GM20431 (cell line): ENCODE data around the gene SEC14L6.
"Not testable (repeated sequence)": the region's sequence is repeated elsewhere in the genome, so short reads cannot be mapped to it uniquely, and the experiment has no call there.

Source experiments
- in situ Hi-C: fragments of 300-500 bp; cut with MseI, MboI; formaldehyde crosslinking; loops from one replicate; pipeline ENCODE4 v1.15.0; 2020; ENCODE audit warnings: low sequenced_read_pairs; ENCODE audit not compliant: unreplicated experiment

Gene SEC14L6

DNA sequence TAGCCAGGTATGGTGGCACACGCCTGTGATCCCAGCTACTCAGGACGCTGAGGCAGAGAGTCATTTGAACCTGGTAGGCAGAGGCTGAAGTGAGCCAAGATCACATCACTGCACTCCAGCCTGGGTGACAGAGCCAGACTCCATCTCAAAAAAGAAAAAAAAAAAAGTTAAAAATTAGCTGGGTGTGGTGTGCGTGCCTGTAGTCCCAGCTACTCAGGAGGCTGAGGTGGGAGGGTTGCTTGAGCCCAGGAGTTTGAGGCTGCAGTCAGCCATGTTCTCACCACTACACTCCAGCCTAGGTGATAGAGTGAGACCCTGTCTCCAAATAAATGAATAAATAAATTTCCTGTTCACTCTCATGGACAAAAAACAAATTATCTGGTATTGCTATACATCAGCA lies 5.0 kb downstream of the SEC14L6 start:
- in situ Hi-C loops, result not testable (repeated sequence)

DNA sequence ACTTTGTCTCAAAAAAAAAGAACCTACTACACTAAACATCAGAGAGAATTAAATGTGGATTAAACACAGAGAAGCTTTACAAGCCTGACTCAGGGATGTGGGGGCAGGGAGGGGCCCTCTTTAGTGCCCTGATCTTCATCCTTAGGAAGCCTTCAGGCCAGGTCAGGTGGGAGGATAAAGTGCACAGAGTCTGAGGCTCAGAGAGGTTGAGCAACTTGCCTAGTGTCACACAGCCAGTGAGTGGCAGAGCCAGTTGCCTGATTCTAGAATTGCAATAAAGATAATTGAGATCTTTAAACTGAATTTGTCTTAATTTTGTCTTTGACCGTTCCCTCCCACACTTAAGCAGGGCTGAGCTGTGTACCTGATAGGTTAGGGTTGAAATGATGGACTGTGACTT lies 7.2 kb downstream of the SEC14L6 start:
- in situ Hi-C loops, result no loop called here

DNA sequence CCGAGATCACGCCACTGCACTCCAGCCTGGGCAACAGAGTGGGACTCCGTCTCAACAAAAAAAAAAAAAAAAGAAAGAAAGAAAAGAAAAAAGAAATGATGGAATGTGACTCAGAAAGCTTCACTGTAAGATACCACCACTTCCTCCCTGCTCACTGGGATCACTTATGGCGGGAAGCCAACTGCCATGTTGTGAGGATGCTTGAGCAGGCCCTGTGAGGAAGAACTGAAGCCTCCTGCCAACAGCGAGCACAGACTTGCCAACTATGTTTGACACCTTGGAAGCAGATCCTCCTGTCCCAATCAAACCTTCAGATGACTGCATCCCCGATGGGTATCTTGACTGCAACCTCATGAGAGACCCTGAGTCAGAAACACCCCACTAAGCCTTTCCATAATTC lies 8.3 kb downstream of the SEC14L6 start:
- in situ Hi-C loops, result no loop called here

DNA sequence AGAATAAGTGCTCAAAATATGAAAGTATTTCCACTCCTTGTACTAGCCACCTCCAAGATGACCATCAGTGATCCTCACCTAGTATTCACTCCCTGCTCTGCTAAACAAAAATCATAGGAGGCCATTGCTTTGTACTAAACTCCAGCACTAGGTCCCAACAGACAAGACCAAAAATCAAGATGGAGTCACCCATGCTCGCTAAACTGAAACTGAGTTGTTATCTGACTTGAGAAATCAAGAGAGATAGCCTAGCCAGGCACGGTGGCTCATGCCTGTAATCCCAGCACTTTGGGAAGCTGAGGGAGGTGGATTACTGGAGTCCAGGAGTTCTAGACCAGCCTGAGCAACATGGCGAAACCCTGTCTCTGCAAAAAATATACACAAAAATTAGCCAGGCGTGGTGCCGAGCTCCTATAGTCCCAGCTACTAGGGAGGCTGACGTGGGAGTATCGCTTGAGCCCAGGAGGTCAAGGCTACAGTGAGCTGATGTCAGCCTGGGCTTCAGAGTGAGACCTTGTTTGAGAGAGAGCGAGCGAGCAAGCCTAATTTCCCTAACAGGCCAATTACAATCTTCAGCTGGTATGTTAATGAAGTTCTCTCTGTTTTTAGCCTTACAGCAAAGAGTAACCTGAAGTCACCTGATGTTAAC lies 9.3 kb downstream of the SEC14L6 start:
- in situ Hi-C loops, result no loop called here

DNA sequence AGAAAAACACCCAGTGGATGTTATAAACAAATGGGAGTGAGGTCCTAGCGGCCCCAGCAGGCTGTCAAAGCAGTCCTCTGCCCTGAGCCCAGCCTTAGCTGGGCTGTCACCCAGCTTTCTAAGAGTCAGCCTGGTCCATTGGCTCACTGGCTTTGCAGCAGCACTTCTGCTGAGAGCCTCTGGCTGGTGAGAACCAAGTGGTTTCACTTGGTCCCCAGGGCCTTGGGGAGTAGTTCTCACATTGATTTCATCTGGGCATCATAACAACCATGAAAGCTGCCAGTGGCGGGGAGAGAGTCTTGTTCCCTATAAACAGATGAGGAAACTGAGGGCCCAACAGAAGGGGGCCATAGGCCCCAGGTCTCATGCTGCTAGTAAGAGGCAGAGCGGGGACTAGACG lies 11.4 kb downstream of the SEC14L6 start:
- in situ Hi-C loops, result no loop called here

DNA sequence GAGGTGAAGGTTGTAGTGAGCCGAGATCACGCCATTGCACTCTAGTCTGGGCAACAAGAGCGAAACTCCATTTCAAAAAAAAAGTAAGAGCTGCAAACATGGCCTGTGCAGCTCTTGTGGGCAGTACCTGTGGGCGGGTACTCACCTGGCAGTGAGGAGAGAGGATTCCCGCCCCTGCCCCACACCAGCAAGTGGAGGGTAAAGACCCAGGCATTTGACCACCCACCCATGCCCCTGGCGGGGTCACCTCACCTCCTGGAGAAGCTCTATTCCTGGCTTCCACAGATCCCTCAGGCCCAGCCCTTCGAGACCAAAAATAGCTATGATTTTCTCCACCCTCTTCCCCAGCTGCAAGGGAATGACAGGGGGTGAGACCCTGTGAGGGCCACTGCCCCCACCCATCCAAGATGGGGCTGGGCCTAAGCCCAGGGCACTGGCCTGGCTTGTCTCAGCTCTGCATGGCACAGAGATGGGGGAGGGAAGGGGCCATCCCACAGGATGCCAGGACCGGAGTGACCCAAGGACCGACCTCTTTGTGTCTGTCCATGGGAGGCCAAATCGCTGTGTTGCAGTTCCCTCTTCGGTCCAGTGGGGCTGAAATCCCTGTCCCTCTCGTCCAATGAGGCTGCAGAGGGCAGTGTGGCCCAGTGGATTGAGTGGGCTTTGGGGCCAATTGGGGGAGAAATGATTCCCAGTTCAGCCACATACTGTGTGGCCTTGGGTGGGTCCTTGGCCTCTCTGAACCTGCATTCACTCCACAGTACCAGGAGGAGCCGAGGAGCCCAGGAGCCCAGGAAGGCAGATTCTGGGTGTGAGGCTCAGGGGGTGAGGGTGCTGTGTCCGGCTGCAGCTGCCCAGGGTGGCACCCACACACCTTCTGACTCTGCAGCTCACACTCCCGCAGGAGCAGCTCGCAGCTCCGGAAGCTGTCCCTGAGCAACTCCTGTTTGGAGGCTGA lies 14.6 kb downstream of the SEC14L6 start:
- in situ Hi-C loops, result no loop called here

DNA sequence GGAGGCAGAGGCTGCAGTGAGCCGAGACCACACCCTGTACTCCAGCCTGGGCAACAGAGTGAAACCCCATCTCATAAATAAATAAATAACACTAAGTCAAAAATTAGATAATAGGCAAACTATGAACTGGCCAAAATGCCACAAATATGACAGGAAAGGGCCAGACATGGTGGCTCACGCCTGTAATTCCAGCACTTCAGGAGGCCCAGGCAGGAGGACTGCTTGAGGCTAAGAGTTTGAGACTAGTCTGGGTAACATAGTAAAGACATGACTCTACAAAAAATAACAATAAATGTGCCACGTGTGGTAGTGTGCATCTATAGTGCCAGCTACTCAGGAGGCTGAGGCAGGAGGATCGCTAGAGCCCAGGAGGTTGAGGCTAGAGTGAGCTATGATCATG lies 19.9 kb downstream of the SEC14L6 start:
- in situ Hi-C loops, result no loop called here

DNA sequence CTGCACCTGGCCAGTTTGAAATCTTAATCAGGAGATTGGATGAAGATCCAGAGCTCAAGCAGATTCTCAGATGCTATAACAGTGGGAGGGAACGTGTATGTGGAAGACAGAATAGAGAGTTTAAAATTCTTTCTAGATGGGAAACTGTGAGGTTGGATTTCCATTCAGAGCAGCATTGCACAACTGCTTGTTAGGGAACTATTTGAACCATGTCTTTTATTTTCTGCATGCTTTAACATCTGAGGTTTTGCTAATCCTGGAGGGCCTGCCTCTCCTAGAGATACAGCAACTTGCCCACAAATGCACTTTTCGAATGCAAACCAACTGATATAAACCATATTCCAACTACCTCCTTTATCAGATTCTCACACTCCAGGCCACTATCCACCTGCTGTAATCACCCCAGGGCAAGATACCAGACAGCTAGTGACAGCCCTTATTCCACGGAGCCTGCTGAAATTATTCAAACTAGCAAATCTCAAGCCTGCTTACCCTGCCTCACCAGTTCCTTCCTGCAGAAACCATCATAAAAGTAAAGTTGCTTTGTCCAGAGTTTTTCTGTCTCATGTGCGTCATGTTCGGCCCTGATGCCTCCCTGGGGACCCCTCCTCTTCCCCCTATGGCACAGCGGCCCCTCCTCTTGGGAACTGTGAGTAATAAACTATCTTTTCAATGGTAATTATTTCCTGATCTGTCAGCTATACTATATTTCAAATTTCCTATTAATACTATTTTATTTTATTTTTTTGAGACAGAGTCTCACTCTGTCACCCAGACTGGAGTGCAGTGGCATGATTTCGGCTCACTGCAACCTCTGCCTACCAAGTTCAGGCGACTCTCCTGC lies 22.7 kb downstream of the SEC14L6 start:
- in situ Hi-C loops, result no loop called here

DNA sequence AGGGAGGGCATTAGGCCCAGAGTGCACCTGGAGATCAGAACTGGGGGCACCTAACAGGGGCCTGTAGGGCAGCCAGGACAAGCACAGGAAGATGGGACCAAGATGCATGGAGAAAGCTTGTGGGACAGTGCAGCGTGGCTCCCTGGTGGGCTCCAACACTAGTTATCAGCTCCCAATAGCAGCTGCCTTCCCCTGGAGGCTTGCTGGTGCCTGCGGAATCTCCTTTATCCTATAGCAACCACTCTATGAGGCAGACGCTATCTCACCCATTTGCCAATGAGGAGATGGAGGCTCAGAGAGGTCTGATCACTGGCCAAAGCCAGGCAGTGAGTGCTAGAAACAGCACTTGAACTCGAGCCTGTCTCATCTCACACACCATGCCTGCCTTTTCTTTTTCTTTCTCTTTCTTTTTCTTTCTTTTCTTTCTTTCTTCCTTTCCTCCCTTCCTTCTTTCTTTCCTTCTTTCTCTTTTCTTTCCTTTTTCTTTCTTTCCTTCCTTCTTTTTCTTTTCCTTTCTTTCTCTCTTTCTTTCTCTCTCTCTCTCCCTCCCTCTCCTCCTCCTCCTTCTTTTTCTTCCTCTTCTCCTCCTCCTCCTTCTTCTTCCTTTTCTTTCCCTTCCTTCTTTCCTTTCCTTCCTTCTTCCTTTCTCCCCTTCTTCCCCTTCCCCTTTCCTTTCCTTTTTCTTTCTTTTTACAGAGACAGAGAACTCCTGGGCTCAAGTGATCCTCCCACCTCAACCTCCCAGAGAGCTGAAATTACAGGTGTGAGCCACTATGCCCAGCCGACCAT lies 25.0 kb downstream of the SEC14L6 start:
- in situ Hi-C loops, result no loop called here

DNA sequence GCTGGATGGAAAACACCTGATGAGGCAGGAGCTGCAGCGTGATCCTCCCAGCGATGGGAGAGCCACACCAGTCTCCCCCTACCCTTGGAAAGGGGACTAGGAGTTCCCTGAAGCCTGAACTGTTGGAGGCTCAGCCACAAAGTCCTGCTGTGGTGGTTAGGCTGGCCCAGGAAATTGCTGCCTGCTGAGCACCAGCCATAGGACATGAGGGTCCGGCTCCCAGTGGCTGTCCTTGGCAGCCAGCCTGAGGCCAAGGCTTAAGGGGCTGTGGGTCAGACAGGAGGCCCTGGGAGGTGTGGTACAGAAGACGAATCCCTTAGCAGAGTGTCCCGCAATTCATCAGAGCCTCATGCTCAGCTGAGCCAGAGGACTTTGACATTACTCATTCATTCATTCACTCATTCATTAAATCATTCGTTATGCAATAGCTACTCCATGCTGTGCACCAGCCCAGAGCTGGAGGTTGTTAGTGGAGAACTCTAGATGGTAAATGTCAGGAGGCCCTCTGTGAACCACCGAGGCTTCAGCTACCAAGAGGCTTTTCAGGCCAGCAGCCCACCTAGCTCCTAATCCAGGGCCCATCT lies 26.6 kb downstream of the SEC14L6 start:
- in situ Hi-C loops, result no loop called here

DNA sequence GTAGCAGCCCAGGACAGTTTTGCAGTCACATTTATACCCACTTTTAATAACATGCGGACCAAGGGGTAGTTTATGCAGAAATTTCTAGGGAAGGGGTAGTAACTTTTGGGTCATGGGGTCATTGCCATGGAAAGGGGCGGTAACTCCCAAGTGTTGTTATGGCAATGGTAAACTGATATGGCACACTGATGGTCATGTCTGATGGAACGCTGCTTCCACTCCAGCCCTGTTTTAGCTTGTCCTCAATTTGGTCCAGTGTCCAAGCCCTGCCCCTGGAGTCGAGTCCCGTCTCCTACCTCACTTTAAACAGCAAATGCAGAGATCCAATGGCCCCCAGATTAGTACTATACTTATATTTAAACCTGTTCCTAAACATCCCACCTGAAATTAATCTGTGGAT lies 29.8 kb downstream of the SEC14L6 start:
- in situ Hi-C loops, result no loop called here

DNA sequence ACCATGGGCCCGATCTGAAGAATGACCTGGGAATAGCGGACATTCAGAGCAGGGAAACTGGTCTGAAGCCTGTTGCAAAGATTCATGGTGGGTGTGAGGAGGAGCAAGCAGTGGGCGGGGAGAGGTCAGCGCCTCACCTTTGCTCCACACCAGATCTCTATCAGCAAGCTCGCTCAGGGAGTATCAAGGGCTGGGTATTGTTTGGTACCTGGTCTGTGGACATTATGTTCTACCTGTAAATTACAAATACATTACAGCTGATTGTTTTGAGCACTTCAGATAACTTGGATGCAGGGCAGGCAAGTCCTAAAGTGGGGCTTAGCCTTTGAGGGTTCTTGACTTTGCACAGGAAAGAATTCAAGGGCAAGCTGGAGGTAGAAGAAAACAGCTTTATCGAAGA lies 30.3 kb downstream of the SEC14L6 start:
- in situ Hi-C loops, result no loop called here

DNA sequence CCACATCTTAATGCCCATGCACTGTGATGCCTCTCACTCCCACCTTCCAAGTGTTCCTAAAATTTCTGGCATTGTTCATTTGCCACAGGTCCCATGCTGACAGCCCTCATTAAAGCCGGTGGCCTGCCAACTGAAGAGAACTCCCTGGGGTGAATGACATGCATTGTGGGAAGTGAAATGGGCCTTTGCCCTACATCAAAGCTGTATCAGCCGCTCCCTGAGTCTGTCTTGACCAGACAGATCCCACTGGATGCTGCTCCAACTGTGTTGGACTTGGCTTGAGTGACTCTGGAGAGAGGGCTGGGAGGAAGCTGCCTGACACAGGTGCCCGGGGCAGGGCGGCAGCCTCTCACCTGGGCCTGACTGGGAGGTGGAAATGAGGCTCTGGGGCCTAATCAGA lies 32.3 kb downstream of the SEC14L6 start:
- in situ Hi-C loops, result no loop called here

DNA sequence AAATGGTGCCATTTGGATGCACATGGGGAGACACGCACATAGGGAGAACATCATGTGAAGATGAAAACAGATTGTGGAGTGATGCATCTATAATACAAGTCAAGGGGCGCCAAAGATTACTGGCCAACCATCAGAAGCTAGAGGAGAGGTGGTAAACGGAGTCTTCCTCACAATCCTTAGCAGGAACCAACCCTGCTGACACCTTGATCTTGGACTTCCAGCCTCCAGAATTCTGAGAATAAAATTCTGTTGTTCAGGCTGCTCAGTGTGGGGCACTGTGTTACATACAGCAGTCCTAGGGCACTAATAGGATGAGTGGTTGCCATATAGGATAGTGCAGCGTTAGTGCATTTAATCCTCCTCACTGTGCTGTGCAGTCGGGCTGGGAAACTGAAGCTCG lies 33.1 kb downstream of the SEC14L6 start:
- in situ Hi-C loops, result no loop called here

DNA sequence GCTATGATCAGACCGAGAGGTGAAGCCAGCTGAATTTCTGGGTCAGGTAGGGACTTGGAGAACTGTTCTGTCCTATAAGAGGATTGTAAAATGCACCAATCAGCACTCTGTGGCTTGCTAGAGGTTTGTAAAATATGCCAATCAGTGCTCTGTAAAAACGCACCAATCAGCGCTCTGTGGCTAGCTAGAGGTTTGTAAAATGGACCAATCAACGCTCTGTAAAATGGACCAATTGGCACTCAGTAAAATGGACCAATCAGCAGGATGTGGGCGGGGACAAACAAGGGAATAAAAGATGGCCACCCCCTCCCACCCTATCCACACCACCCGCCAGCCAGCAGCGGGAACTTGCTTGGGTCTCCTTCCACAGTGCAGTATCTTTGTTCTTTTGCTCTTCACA lies 34.6 kb downstream of the SEC14L6 start:
- in situ Hi-C loops, result no loop called here

DNA sequence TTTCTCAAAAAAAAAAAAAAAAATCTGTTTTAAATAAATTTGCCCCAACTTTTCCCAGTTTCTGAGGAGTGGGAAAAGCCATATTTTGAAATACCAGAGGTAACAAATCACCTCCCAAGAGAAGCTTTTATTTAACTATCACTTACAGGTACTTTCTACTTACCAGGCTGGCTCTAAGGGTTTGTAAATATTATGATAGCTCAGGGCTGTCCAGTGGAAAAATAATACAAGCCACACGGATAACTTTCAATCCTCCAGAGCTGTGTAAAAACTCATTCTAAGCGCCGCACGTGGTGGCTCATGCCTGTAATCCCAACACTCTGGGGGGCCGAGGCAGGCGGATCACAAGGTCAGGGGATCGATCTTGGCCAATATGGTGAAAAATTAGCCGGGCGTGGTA lies 35.4 kb downstream of the SEC14L6 start:
- in situ Hi-C loops, result no loop called here

DNA sequence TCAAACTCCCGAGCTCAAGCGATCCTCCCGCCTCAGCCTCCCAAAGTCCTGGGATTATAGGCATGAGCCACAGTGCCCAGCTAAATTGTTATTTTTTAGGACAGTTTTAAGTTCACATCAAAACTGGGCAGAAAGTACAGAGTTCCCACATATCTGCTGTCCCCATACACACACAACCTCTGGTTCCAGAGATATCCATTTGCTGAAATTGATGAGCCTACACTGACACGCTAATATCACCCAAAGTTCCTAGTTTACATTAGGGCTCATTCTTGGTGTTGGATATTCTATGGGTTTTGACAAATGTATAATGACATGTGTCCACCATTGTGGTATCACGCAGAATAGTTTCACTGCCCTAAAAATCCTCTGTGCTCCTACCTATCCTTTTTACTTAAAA lies 38.3 kb downstream of the SEC14L6 start:
- in situ Hi-C loops, result no loop called here

DNA sequence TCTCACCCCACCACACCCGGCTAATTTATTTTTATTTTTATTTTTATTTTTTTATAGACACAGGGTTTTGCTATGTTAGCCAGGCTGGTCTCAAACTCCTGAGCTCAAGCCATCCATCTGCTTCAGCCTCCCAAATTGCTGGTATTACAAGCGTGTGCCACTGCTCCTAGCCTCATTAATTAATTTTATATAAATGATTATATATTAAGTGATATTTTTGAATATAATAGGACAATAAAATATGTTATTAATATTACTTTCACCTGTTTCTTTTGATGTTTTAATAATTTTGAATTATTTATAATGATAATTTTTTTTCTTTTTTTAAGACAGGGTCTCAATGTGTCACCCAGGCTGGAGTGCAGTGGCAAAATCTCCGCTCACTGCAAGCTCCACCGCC lies 38.9 kb downstream of the SEC14L6 start:
- in situ Hi-C loops, result no loop called here

DNA sequence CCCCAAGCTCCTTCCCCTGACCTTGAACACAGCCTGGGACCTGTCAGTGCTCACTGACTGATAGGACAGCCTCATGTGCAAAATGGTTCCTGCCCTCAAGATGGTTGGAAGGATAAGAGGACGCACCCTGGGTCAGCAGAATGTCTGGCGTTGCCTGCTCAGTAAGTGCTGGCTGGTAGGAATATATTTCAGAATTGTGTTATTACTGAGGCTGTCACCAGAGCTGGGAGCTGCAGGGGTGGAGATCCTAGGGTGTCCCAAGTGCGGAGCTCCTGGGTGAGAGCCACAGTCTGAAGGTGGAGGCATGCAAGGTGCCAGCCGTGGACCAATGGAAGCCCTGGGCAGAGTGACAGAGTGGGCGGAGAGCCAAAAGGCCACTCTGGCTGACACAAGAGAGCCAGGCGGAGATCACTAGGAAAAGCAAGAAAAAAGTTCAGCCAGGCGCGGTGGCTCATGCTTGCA lies 40.0 kb downstream of the SEC14L6 start:
- in situ Hi-C loops, result no loop called here

DNA sequence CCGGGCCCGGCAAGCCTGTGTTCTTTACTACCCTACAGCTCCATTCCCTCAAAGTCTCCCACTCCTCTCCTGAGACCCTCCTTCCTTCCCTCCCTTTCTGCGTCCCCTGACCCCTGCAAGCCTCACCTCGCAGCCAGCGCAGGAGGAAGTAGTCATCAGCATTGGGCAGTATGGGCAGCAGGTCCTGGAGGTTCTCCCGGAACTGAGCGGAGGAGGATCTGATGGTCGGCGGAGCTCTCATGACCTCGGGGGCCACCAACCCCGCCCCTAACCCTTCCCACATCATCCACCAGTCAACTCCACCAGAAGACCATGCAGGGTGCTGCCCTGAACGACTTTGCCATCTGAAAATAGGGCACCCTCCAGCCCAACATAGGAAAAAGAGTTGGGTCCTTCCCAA lies 43.0 kb downstream of the SEC14L6 start:
- in situ Hi-C loops, result no loop called here
